H1 (cell line): ENCODE data around the gene KRR1. TPM values are rescaled to one million over a fixed set of nuclear protein-coding genes. Genes with fewer than 3 reads are reported as not detected.

ENCODE experiments used
- CBX8 ChIP-seq: fragments of 300-800, 300-1000 bp; sonication (generic); IDR thresholded peaks from 2 replicates; pipeline ENCODE4 v1.7.1; 2016; ENCODE audit warnings: low read depth, low read length, borderline replicate concordance
- polyA plus RNA-seq, 7 experiments: library from polyadenylated mRNA; depleted of rRNA in 3 of 7; stranded (reverse) in 5 of 7; unstranded in 2 of 7; fragments of >200 nt in 5 of 7; fragments of 200-250 nt in 2 of 7; gene quantifications; 1 replicate in 5 of 7; 2 replicates in 1 of 7; 4 replicates in 1 of 7; pipeline versions ENCODE4 v1.2.1 to v1.2.3, GENCODE V29; 2011 to 2013; ENCODE audit warnings: missing spikeins in 2 of 7, mixed read lengths in 2 of 7
- total RNA-seq: library from RNA; stranded (reverse); fragmentation: NEBNext Ultra II Directional; extraction: Animal tissue kit (Norgen Biotek cat#: 25700); gene quantifications from 2 replicates; pipeline ENCODE4 v1.2.1, GENCODE V29; 2021

The KRR1 gene
- total and polyA plus RNA-seq, 2 of the 8 experiments (the other 6 are each of a cell fraction or from before 2014, with no cell fraction given): 6.1 to 80.1 TPM

- no peak for TF ChIP-seq CBX8
These were observed 21.7 kb downstream of the KRR1 start (continued) for GRCh38 chr12:75489613-75490210.
